AG04450 (cell line): ENCODE data around the gene RPL23. TPM values are rescaled to one million over a fixed set of nuclear protein-coding genes. Genes with fewer than 3 reads are reported as not detected.
A peak's percentile ranks its signal among the peaks of the same experiment; 100 is the strongest.

ENCODE experiments used
- CTCF ChIA-PET: fragments of 300-600, 350-600 bp; formaldehyde crosslinking; extraction: SDS; loops from one replicate; lab custom pipeline; 2022; ENCODE audit warnings: antibody characterized with exemption, inconsistent platforms; lab: Charles Lee
- POLR2A ChIA-PET: fragments of 350-600 bp; formaldehyde crosslinking; extraction: SDS; loops from one replicate; lab custom pipeline; 2021; ENCODE audit warnings: antibody characterized with exemption, inconsistent platforms; lab: Yijun Ruan, JAX
- DNase-seq: peaks from one replicate; pipeline ENCODE4 v3.0.0-alpha.2; 2011; ENCODE audit warnings: low read depth, low spot score
- H3K27ac ChIP-seq: one replicate; pipeline ENCODE4 v1.5.1; 2012; ENCODE audit warnings: low read depth, low read length, control low read depth
- H3K27me3 ChIP-seq: one replicate; pipeline ENCODE4 v1.6.0; 2012; ENCODE audit warnings: low read length; ENCODE audit not compliant: control insufficient read depth, insufficient read depth
- H3K4me3 ChIP-seq: 2 replicates; pipeline ENCODE4 v1.5.1; 2011; ENCODE audit warnings: mild to moderate bottlenecking, low read depth, low read length, control low read depth
- H3K9me3 ChIP-seq: 2 replicates; pipeline ENCODE4 v1.5.1; 2012; ENCODE audit warnings: low read length; ENCODE audit not compliant: control insufficient read depth, insufficient read depth
- polyA minus RNA-seq: library from RNA; depleted of rRNA, polyadenylated mRNA; stranded (reverse); fragments of >200 nt; gene quantifications from 2 replicates; pipeline ENCODE4 v1.2.3, GENCODE V29; 2011; rRNA and poly(A)+ RNA removed
- polyA plus RNA-seq: library from polyadenylated mRNA; depleted of rRNA; stranded (reverse); fragments of >200 nt; gene quantifications from 2 replicates; pipeline ENCODE4 v1.2.3, GENCODE V29; 2011; rRNA removed
- TF ChIP-seq, protein P1 (sequence below): IDR thresholded peaks from 2 replicates; pipeline ENCODE4 v1.5.1; 2011; ENCODE audit warnings: low read depth, low read length, control low read depth, inconsistent platforms

RPL23 gene
- polyA plus RNA-seq (2,769 and 3,155 TPM in 2 replicates), polyA minus RNA-seq (380 and 454 TPM in 2 replicates)

DNA sequence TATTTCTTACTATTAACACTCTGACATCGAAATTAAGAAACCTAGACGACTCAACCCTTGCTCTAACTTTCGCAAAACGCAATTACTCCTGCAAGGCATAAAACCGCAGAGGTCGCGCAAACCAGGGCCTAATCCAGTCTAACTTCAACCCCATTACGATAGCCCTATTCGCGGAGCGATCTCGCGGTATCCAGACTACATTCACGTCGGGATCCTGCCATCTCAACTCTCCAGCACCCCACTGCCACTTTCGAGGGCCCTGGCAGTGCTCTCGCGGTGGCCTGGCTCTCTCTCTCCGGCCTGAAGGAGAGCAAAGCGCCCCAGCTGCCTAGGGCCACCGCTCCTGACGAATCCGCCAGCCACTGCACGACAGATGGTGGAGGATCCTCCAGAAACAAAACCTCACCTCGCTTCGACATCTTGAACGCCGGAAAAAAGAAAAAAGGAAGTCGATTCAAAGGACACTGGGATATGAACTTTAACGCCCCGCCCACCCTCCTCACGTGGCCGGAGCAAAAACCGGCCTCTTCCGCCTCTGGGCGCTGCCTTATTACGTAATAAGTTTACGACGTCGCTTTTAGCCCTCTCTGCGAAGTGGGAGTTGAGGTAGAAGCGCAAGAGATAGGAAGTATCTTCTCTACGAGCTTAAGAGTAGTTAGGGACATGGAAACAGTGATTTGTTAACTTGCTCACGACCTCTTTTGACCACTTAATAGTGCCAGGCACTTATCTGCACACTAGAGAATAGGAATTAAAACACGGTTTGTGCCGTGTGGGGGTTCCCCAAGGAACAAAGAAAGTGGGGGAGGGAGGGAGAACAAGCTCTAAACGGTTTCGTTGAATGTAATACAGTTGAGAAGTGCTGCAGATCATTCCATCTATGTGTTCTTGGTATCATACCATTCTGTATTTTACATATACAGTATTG is at the start of gene RPL23:
Gene RPL23 (minus strand): TSS at position 430 of the 928 bp plus-strand sequence. CDS start 11 bp downstream, at position 419.
- Histone ChIP-seq H3K4me3 (peak within 1 kb of the TSS; percentile 91), H3K27me3 (no peaks in the 10 kb centered on the region), H3K27ac (peak within 1 kb of the TSS; percentile 90), H3K9me3 (peaks cover 4% of the 10 kb centered on the region; the same call in 1 of the 2 replicates)
- DNase-seq: peak; percentile 89
- TF ChIP-seq, protein P1, sequence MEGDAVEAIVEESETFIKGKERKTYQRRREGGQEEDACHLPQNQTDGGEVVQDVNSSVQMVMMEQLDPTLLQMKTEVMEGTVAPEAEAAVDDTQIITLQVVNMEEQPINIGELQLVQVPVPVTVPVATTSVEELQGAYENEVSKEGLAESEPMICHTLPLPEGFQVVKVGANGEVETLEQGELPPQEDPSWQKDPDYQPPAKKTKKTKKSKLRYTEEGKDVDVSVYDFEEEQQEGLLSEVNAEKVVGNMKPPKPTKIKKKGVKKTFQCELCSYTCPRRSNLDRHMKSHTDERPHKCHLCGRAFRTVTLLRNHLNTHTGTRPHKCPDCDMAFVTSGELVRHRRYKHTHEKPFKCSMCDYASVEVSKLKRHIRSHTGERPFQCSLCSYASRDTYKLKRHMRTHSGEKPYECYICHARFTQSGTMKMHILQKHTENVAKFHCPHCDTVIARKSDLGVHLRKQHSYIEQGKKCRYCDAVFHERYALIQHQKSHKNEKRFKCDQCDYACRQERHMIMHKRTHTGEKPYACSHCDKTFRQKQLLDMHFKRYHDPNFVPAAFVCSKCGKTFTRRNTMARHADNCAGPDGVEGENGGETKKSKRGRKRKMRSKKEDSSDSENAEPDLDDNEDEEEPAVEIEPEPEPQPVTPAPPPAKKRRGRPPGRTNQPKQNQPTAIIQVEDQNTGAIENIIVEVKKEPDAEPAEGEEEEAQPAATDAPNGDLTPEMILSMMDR: no peak
- POLR2A ChIA-PET: interaction anchor here (0.6 to 4.9 kb wide), 16 partner anchors 9 to 346 kb away, joined by 3 to 74 read pairs (median 4); partner anchors contain the start of genes CWC25, LASP1, LASP1NB and RPL19
- CTCF ChIA-PET: interaction anchor here (1.0 to 2.1 kb wide), 2 partner anchors 16 to 391 kb away, joined by 3 to 6 read pairs; partner anchors contain the start of gene LASP1

DNA sequence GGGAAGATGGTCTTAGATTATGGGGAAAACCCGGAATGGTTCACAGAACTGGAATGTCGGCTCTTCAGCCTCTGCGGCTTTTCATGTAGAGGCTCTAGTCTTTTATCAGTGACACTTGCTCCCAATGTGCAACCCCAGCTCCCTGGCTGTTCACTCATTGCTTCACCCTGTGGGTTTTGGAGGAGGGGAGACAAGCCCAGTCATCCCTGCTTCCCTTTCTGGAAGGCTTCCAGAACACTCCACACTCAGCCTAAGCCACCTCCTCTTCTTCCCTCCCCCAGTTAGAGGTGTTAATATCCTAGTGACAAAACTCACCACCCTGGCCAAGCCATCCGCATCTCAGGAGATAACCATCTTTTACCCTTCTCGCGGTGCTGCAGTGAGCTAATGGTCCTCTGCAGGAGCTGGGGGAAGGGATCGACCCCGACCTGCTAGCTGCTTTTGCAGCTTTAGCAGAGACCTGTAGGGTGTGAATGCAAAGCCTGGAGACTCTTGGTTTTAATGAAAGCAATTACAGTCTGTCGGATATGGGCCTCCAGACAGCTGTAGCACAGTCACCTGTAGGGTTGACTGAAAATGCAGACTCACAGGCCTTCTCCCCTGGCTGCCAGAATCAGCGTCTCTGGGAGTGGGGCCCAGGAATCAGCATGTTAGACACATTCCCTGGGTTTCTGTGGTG is 47.6 kb upstream of the RPL23 start:
- peak overlapping the region; percentile 40 for H3K27ac ChIP-seq
- H3K9me3 ChIP-seq: no peaks in the 10 kb centered on the region; the same call in 1 of the 2 replicates
- POLR2A ChIA-PET: interaction anchor here (0.9 to 2.6 kb wide), 11 partner anchors 12 to 253 kb away, joined by 3 to 23 read pairs (median 5); partner anchors contain the start of genes FBXO47, LASP1, LASP1NB and RPL23
- TF ChIP-seq, protein P1: no peak
- H3K27me3 ChIP-seq: no peaks in the 10 kb centered on the region
- H3K4me3 ChIP-seq: no peak overlapping the region
- peak; percentile 88 for DNase-seq
- CTCF ChIA-PET: interaction anchor here (1.1 to 2.3 kb wide), 3 partner anchors 19 to 253 kb away, joined by 4 to 10 read pairs (median 5); partner anchors contain the start of gene LASP1NB

DNA sequence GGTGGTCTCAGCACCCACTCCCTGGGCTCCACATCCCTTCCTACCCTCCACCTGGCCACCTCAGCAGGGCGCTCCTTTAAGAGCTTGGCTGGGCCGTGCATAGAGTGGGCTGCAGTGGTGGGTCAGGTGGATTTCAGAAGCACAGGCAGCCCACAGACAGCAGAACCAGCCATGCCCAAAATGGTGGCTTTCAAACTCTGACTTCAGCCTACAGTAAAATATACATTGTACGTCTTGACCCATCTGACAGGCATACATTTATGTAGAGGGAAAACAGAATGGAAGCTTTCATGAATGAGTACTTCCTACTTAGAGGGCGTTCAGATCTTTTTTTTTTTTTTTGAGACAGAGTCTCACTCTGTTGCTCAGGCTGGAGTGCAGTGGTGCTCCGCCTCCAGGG is 45.9 kb upstream of the RPL23 start:
- H3K27ac ChIP-seq: peak overlapping the region; percentile 31
- CTCF ChIA-PET: interaction anchor here (0.6 kb wide), 1 partner anchor 26 kb away, joined by 6 read pairs; no protein-coding TSS in a partner anchor
- H3K9me3 ChIP-seq: no peaks in the 10 kb centered on the region; the same call in 1 of the 2 replicates
- POLR2A ChIA-PET: interaction anchor here (2.2 to 2.6 kb wide), 3 partner anchors 19 to 46 kb away, joined by 4 to 23 read pairs (median 20); partner anchors contain the start of genes LASP1 and RPL23
- no peak overlapping the region for H3K4me3 ChIP-seq
- no peak for DNase-seq
- no peaks in the 10 kb centered on the region for H3K27me3 ChIP-seq
- TF ChIP-seq, protein P1: no peak

DNA sequence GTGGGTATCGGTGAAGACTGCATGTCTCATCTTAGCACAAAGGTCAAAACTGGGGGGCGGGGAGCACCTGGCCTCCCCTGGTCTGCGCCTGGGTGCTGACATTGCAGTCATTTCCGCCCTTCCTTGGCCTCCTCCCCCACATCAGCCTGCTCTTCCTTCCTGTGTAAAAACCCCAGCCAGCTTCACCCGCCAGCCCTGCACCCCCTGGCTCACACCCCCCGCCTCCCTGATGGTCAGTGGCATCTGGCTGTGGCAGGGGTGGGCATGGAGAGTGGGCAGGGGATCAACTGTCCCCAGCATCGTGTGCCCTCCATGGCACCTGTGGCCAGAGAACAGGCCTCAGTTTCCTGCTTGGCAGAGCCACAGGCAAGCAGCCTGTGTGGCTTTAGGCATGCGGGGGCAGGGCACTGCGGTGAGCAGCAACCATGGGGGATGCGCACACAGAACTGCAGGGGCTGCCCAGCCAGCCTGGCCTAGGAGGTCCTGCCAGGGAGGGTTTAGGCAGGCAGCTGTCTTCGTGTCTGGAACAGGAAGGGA is 45.4 kb upstream of the RPL23 start:
- no peaks in the 10 kb centered on the region; the same call in 1 of the 2 replicates for H3K9me3 ChIP-seq
- no peak for DNase-seq
- POLR2A ChIA-PET: no interaction called here
- peak overlapping the region; percentile 31 for H3K27ac ChIP-seq
- H3K4me3 ChIP-seq: no peak overlapping the region
- no peaks in the 10 kb centered on the region for H3K27me3 ChIP-seq
- TF ChIP-seq, protein P1: no peak
- CTCF ChIA-PET: no interaction called here
